ES-I3 (cell line): ENCODE results near the gene FUT6.
"Not testable (repeated sequence)": the region's sequence is repeated elsewhere in the genome, so short reads cannot be mapped to it uniquely, and the experiment has no call there.

ENCODE experiments used
- H3K36me3 ChIP-seq: 2 replicates; pipeline ENCODE4 v1.6.1; 2013; ENCODE audit warnings: mild to moderate bottlenecking, low read length, control low read depth, moderate library complexity; ENCODE audit not compliant: insufficient read depth
- H3K4me1 ChIP-seq: 2 replicates; pipeline ENCODE4 v1.6.1; 2013; ENCODE audit warnings: mild to moderate bottlenecking, control low read depth, low read length; ENCODE audit not compliant: insufficient read depth
- H3K9ac ChIP-seq: 2 replicates; pipeline ENCODE4 v1.6.1; 2013; ENCODE audit warnings: low read depth, mild to moderate bottlenecking, low read length, moderate library complexity
- H3K9me3 ChIP-seq: 2 replicates; pipeline ENCODE4 v1.6.1; 2013; ENCODE audit warnings: mild to moderate bottlenecking, low read length, moderate library complexity; ENCODE audit not compliant: control insufficient read depth, insufficient read depth

Gene FUT6

DNA sequence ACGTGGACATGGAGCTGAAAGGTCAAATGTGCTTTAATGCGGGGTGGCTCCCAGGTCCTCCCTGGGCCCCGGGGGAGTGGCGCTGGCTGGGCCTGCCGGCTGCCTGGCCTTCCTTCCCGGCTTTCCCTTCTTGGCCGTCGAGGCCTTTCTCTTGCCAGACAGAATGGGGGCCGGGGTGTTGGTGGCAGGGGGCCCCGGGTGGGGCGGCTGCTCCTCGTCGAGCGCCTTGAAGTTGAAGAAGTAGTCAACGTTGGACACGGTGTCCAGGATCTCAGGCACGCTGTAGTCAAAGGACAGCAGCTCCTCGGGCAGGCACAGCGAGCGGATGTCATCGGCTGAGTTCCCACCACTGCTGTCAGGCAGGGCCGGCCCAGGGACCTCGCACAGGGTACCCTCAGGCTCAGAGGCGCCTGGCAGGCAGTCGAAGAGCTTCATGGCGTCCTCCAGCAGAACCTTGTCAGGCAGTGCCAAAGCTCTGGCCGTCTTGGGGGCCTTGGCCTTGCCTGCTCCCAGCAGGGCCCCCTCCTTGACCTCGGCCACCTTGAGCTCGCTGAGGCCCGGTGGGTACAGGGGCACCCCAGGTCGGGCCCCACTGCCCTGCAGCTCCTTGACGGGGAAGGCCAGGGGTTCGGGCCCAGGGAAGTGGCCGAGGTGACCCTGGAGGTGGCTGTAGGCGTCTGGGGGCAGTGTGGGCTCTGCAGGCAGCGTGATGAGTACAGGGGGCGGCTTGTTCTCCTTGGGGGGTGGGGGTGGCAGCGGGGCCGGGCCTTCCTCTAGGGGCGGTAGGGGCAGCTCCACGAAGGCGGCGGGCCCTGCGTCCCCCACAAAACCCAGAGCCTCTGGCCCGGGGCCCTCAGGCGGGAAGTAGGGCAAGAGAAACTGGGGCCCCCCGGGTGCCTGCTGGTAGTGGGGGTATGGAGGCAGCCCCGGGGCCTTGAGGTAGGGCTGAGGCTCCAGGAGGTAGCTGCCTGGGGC, 56.3 kb downstream of the FUT6 start:
- no peak overlapping the region for H3K9ac ChIP-seq

DNA sequence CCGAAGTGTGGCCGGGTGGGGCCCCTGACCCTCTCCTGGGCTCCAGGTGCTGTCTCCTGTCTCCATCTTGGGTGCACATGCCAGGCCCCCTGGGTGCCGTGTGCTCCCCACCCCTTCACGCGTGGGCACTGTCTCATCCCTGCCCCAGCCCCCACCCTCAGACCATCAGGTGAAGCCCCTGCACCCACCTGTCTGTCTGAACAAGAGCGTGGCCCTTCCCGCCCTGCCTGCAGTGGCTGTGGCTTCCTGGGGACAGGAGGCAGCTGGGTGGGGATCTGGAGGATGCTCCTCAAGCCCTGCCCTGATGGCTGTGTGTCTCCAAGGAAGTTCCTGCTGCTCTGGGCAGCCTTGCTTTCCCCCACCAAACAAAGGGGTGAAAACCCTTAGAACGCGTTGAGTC, 57.2 kb downstream of the FUT6 start:
- H3K9me3 ChIP-seq = no peaks in the 10 kb centered on the region
- H3K9ac ChIP-seq = no peak overlapping the region
- no peaks in the 10 kb centered on the region; the same call in 1 of the 2 replicates for H3K36me3 ChIP-seq
- H3K4me1 ChIP-seq = no peaks in the 10 kb centered on the region

More for the DNA sequence above, 56.3 kb downstream of the FUT6 start:
- Histone ChIP-seq H3K4me1 (no peaks in the 10 kb centered on the region), H3K9me3 (no peaks in the 10 kb centered on the region), H3K36me3 (no peaks in the 10 kb centered on the region; the same call in 1 of the 2 replicates)

DNA sequence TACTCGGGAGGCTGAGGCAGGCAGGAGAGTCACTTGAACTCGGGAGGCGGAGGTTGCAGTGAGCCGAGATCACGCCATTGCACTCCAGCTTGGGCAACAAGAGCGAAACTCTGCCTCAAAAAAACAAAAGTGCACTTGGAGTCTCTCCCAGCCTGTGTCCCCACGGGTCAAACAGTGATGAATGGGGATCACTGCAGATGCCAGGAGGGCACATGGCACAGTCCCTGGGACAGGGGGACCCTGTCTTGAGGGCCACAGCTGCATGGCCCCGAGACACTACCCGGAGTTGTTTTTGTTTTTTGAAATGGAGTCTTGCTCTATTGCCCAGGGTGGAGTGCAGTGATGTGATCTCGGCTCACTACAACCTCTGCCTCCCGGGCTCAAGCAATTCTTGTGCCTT, 58.6 kb downstream of the FUT6 start:
- H3K36me3 ChIP-seq, H3K4me1 ChIP-seq, H3K9me3 ChIP-seq, H3K9ac ChIP-seq: not testable (repeated sequence)
